GM19372 (cell line): ENCODE measurements around the gene NKX2-1.

Experiments used
- ATAC-seq: cut with Tn5 transposase; IDR thresholded peaks from one replicate; pipeline ENCODE4 v1.9.1; 2021; ENCODE audit warnings: mild to moderate bottlenecking, low read depth, moderate library complexity; ENCODE audit not compliant: unreplicated experiment

The NKX2-1 gene

GRCh38 chr14:36518031-36518585 is 1.9 kb downstream of the NKX2-1 start:
- ATAC-seq, result no peak

- no peak for ATAC-seq
These were observed 2.6 kb downstream of the NKX2-1 start for GRCh38 chr14:36517242-36518030.

GRCh38 chr14:36516719-36517241 is 3.3 kb downstream of the NKX2-1 start:
- no peak for ATAC-seq

GRCh38 chr14:36515896-36516718 is 3.9 kb downstream of the NKX2-1 start:
- ATAC-seq, result no peak

- no peak for ATAC-seq
These were observed 4.9 kb downstream of the NKX2-1 start for GRCh38 chr14:36515105-36515593.

- no peak for ATAC-seq
These were observed 5.5 kb downstream of the NKX2-1 start for GRCh38 chr14:36514278-36515104.

GRCh38 chr14:36513451-36514277 is 6.4 kb downstream of the NKX2-1 start:
- no peak for ATAC-seq

GRCh38 chr14:36513012-36513420 is 7.0 kb downstream of the NKX2-1 start:
- ATAC-seq, result no peak

GRCh38 chr14:36512585-36513003 is 7.4 kb downstream of the NKX2-1 start:
- ATAC-seq, result no peak

- no peak for ATAC-seq
These were observed 7.9 kb downstream of the NKX2-1 start for GRCh38 chr14:36511981-36512584.

- ATAC-seq, result no peak
These were observed 9.2 kb downstream of the NKX2-1 start for GRCh38 chr14:36510874-36511273.

- ATAC-seq, result no peak
These were observed 9.8 kb downstream of the NKX2-1 start for GRCh38 chr14:36510078-36510799.

- ATAC-seq, result no peak
These were observed 10.7 kb downstream of the NKX2-1 start for GRCh38 chr14:36509069-36509917.

GRCh38 chr14:36508418-36509068 is 11.5 kb downstream of the NKX2-1 start:
- ATAC-seq, result no peak

- ATAC-seq, result no peak
These were observed 12.1 kb downstream of the NKX2-1 start for GRCh38 chr14:36507847-36508417.
